Measurements from ENCODE around the gene MRPL24. TPM values are rescaled to one million over a fixed set of nuclear protein-coding genes. Genes with fewer than 3 reads are reported as not detected.

Gene MRPL24
- total and polyA plus RNA-seq, 2 of the 4 experiments (the other 2 are of a cell fraction), result 68.8 to 99.5 TPM

DNA sequence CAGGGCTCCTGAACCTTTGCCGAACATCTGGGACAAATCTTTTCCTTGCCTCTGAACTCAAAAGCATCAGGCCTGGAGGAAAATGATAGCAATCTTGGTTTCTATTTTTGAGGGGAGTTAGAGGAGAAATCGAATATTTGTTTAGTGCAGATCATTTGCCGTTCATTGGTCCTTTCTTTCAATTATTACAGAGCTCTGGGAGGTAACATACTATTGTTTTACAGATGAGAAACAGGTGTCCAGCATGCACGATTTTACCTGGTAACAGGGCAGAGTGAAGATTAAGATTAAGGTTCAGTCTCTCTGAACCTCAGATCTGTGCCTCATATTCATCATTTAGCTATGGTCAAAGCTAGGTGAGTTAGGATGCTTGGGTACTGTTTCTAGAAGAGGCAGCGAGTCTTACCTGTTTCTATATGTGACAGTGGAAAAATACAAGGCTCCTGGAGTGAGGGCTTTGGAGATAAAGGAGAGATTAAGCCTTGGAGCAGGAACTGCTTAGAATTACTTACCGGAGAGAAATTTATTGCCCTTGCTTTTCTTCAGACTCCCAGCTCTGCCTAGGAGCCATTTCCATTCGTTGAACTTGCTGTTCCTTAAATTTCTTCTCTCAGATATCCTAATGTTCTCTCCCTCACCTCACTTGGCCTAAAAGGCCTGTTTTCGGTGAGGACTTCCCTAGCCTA is 27.9 kb upstream of the MRPL24 start:
- Histone ChIP-seq H2BK15ac (ENCODE audit: low read depth, low read length) (no peak overlapping the region), H3K4me3 (ENCODE audit: insufficient read depth, low read depth, low read length) (peak overlapping the region; percentile 71), H2AK9ac (replicated peaks; ENCODE audit: low read depth, low read length, poor library complexity) (peak overlapping the region; percentile 97), H3K4me2 (ENCODE audit: low read depth, low read length) (peak overlapping the region; percentile 93), H4K8ac (ENCODE audit: low read depth in 2 of 2, low read length in 2 of 2) (peak overlapping the region in 1 of 2 experiments; percentile 83; a peak in 2 of 4 replicates), H4K20me1 (ENCODE audit: insufficient read depth, low read length) (peaks cover 46% of the 10 kb centered on the region), H3K23ac (ENCODE audit: low read depth, low read length) (peak overlapping the region; percentile 94), H4K5ac (ENCODE audit: low read depth, low read length) (no peak overlapping the region), H3K79me1 (ENCODE audit: low read depth in 1 of 2, low read length in 2 of 2) (peaks cover 14 to 64% of the 10 kb centered on the region in 2 experiments), H2AFZ (replicated peaks; ENCODE audit: low read length, poor library complexity) (no peak overlapping the region), H3K14ac (replicated peaks; ENCODE audit: low read depth, low read length) (peak overlapping the region; percentile 77), H3K4ac (ENCODE audit: low read depth, low read length) (peak overlapping the region; percentile 76), H3K18ac (ENCODE audit: low read depth, low read length) (no peak overlapping the region), H3K27me3 (ENCODE audit: control insufficient read depth, insufficient read depth, low read length) (no peaks in the 10 kb centered on the region), H2BK5ac (ENCODE audit: low read depth, low read length, poor library complexity, severe bottlenecking) (peak overlapping the region; percentile 71), H3K4me1 (ENCODE audit: control insufficient read depth, insufficient read depth, low read length) (peaks cover 5% of the 10 kb centered on the region), H3K9ac (ENCODE audit: low read depth, low read length) (peak overlapping the region; percentile 85), H3K36me3 (ENCODE audit: control insufficient read depth, insufficient read depth, low read length) (peaks cover 2% of the 10 kb centered on the region; the same call in 1 of the 2 replicates), H2BK120ac (ENCODE audit: low read depth, low read length) (no peak overlapping the region), H3K9me1 (ENCODE audit: insufficient read depth, low read length) (peaks cover 7% of the 10 kb centered on the region; the same call in 1 of the 2 replicates), H2BK20ac (ENCODE audit: low read depth, low read length) (no peak overlapping the region), H3K27ac (ENCODE audit: insufficient read depth, low read length) (peak overlapping the region; percentile 78), H4K91ac (ENCODE audit: insufficient read depth, low read depth, low read length) (peak overlapping the region; percentile 68), H2AK5ac (ENCODE audit: low read depth, low read length) (peak overlapping the region; percentile 60; the same call in 1 of the 2 replicates), H3K9me3 (ENCODE audit: control insufficient read depth, insufficient read depth, low read length) (no peaks in the 10 kb centered on the region), H3K56ac (ENCODE audit: extremely low read depth, insufficient read depth, low read length) (0 out of 2 replicates have a peak overlapping the region, but pooled peaks have one; percentile 62)
- dilution Hi-C loops (cut with HindIII; ENCODE audit: low sequenced_read_pairs, unreplicated experiment) (no loop called here), intact Hi-C loops (cut with micrococcal nuclease) (no loop called here), in situ Hi-C loops (cut with MboI; ENCODE audit: low sequenced_read_pairs) (no loop called here)
- TF ChIP-seq POLR2A (IDR thresholded peaks at IDR 0.05; ENCODE audit: low read depth, low read length) (no peak), MXI1 (IDR thresholded peaks at IDR 0.05; ENCODE audit: borderline replicate concordance, low read depth, low read length) (no peak), MAFK (IDR thresholded peaks at IDR 0.05; ENCODE audit: low read depth, low read length) (no peak), RAD21 (IDR thresholded peaks at IDR 0.05; ENCODE audit: low read length) (no peak), RCOR1 (IDR thresholded peaks at IDR 0.05; ENCODE audit: insufficient replicate concordance, low read length) (no peak), BHLHE40 (IDR thresholded peaks at IDR 0.05; ENCODE audit: low read depth, low read length) (no peak), ELK1 (IDR thresholded peaks at IDR 0.05; ENCODE audit: borderline replicate concordance, low read depth, low read length) (no peak), RFX5 (IDR thresholded peaks at IDR 0.05; ENCODE audit: low read depth, low read length) (no peak), NFE2L2 (IDR thresholded peaks at IDR 0.05; ENCODE audit: low read depth, low read length) (no peak), FOS (IDR thresholded peaks at IDR 0.05; ENCODE audit: low read depth, low read length) (no peak)
- 33% methylated on average over 4 of the region's 8 CpGs; no CpG with 5 or more reads in 1 of the 2 experiments for WGBS, 2 experiments (ENCODE audit: extremely low coverage in 2 of 2, insufficient read length in 1 of 2)
- no TSS peak for BruUV-seq (replicated peaks)
- DNase-seq (no peak), ATAC-seq (ENCODE audit: low read depth) (no peak)
- CTCF ChIA-PET, result interaction anchor here (0.7 kb wide), 1 partner anchor 43 kb away, joined by 3 read pairs; no protein-coding TSS in a partner anchor
- POLR2A ChIA-PET (ENCODE audit: unreplicated experiment), result interaction anchor here (2.1 kb wide), 1 partner anchor 28 kb away, joined by 18 read pairs; the partner anchor contains the start of gene MRPL24

All from IMR-90 (cell line).